GOT3 (cell line): ENCODE results near the gene MAML2.
"Not testable (repeated sequence)": the region's sequence is repeated elsewhere in the genome, so short reads cannot be mapped to it uniquely, and the experiment has no call there.

Source experiments
- DNase-seq: peaks from one replicate; lab custom pipeline; 2025; ENCODE audit warnings: mixed read lengths; lab: John Stamatoyannopoulos, UW

MAML2 gene

DNA sequence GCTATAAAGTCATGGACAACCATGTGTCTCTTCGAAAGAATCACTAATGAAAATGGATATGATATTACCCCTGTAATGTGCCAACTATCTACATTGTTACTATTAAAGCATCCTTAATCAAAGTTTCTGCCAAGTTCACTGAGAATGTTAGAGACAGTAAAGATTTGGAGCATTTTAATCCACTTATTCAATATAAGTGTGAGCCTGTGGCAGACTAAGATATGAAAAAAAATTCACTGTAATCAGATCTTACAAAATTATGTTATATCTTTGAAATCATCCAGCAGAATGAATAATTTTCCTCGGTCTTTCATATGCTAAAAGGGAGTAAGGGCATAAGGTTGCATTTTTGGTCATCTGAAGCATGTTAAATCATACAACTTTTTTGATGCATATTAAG lies 49.9 kb downstream of the MAML2 start:
- no peak for DNase-seq

DNA sequence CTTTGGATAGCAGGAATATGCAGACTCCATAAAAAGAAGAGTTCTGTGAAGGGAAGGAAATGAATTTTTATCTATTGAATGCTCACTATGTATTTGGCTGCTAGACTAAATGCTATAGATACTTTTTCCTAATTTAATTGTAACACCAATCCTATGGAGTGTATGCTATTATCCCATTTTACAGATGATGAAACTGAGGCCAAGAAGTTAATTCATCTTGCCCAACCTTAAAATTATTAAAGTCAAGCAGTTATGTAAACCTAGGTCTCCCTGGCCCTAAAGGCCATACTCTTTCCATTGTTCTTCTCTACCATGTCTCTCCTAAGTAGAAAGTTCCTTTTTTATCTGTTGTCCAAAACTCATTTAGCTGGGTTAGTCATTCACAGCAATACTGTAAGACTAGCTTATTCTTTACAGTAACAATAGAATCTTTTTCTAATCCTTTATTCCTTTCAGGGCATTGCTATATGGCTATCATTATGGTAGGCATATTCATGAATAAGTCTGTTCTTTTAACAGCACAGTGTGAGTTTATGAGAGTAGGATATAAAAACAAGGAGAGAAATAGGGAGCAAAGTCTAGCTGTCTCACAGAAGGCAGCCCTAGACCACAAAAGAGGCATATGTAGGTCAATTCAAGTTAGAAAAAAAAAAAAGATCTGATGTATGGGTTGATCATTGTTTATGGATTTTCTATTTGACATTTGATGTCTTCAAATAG lies 50.5 kb downstream of the MAML2 start:
- no peak for DNase-seq

DNA sequence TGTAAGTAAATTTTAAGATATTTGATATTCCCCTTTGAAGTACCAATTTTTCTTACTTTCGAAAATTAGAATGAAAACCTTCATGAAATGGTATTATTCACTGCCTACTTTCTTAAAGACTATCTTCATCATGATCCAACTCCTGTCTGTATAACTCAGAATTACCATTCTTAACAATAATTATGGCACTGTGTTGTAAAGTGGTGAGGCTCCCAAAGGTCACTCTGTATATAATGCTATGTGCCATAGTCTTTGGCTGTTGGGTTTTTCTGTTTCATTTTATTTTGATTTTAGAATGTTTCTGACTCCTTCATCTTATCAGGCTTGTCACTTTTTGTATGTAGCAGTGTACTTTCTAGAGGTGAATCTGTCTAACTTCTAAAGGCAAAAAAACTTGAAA lies 52.4 kb downstream of the MAML2 start:
- DNase-seq: no peak

DNA sequence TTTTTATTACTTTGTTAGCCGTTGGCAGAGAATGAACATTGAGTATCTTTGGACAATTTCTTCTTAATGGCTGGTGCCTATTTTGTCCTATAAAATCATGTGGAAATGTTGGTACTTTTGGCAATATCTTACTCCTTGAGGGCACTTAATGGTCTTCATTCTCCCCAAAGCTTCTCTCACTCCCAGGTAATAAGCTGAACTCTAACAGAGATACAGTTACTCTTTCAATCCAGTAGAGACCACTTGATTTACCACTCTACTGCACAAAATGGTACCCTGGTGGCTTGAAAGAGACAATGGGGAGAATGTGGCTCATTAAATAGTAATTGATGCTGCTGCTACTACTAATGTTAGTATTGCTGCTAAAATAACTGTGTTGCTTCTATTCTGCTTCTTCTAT lies 53.0 kb downstream of the MAML2 start:
- no peak for DNase-seq

DNA sequence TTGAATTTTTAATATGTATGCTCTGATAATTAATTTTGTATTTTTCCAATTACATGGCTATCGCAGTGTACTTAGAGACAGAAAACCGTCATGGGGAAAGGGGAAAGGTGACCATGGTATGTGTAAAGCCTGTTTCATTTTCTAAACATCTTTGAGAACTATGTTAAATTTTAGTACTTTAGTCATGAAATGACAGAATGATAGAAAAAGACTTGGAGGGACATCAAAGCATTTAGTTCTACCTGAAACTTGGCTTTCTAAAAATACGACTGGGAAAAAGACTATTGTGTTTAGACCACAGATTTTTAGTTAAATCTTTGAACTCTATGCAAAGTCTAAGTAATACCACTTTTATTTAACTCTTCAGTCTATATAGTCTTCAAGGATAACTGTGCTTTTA lies 54.1 kb downstream of the MAML2 start:
- DNase-seq: no peak

DNA sequence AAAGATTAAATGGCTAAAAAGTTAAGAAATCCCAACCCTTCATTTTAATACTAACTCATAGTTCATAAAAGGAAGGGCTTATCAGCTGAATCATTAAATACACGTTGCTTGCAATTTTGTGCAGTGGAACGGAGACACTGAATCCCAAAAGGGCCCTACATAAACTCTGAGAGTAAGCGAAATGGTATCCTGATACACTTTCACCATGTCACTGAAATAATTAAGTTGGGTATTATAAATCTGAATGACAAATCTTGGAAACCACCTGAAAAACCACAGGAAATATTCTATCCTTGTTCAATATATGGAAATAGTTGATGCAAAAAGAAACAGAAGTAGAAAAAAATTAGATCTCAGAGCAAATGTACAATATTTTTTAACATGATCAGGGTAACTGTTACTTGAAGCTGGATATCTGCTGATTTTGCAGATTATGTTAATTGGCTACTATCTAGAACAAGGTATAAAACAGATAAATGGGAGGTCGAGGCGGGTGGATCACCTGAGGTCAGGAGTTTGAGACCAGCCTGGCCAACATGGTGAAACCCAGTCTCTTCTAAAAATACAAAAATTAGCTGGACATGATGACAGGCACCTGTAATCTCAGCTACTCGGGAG lies 55.1 kb downstream of the MAML2 start:
- no peak for DNase-seq

DNA sequence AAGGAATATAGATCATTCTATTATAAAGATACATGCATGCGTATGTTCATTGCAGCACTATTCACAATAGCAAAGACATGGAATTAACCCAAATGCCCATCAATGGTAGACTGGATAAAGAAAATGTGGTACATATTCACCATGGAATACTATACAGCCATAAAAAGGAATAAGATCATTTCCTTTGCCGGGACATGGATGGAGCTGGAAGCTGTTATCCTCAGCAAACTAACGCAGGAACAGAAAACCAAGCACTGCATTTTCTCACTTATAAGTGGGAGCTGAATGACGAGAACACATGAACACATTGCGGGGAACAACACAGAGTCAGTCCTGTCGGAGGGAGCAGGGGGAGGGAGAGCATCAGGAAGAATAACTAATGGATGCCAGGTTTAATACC lies 57.0 kb downstream of the MAML2 start:
- DNase-seq: not testable (repeated sequence)

DNA sequence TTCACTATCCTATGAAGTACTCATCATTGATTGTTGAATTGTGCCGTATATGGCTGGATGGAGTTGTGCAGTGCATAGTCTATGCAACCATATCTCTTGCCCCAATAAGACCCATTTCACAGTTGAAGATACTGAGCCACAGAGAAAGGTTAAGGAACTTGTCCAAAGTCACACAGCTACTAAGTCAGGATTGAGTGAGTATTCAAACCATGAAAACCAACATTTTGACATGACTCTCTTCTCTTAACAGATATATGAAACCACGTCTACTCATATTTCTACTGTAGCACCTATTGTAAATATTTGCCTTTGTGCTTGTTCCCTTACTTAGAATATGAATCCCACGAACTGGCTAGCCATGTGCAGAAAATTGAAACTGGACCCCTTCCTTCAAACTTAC lies 58.1 kb downstream of the MAML2 start:
- DNase-seq: no peak

DNA sequence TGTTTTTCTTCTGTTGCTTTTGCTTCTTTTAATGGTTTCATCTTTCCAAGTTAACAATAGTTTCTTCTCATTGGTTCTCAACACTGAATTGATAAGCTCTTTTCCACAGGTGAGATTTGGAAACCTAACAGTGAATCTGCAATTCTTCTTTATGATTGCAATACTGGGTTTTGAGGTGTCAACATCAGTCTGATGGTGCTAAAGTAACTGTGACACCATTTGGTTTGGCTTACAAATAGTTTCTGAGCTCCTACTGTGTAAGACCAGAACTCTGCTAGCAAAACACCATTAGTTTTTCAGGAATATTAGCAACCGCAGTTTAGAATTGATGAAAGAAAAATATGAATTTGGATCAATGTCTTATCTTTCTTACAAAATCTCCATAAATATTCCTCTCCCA lies 58.6 kb downstream of the MAML2 start:
- DNase-seq: no peak

DNA sequence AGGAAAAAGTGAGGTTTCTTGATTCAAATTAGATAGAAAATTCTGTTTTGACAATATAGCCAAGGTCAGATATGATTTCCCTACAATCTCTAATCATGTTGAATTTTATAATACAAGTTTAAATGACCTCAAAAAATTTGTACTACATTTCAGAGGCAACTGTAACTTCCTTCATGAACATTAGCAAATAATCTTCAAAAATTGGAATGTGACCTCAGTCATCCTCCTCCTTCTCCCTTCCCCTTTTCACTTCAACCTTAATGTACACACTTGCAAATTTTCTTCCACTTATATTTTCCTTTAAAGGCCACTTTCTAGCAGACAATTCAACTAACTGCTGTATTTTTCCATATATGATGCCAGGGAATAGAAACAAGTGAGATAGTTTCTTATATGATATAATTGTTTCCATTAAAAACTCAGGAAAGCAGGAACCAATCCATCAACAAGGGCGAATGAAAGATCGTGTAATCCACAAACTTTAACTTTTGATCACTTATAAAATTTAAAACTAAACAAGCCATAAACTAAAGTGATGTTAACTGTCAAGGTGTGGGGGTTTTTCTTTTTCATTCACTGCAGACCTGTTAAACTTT lies 60.3 kb downstream of the MAML2 start:
- no peak for DNase-seq

DNA sequence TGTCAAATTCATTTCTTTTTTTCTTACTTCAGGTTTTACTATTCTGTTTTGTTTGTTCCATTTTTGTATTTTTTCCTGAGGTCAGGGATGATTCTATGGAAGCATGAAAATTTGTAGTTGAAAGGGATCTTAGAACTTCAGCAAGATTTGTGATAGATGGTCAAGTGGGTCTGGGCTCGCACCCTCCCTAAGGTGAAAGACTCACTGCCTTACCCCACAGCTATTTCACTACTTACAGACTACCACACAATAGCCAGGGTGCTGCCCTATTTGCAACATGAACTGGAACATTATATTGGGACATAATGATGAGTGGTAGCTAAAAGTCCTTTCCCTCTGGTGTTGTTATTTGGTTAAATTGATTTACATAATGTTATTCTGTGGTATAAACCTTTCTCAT lies 62.6 kb downstream of the MAML2 start:
- DNase-seq: no peak

DNA sequence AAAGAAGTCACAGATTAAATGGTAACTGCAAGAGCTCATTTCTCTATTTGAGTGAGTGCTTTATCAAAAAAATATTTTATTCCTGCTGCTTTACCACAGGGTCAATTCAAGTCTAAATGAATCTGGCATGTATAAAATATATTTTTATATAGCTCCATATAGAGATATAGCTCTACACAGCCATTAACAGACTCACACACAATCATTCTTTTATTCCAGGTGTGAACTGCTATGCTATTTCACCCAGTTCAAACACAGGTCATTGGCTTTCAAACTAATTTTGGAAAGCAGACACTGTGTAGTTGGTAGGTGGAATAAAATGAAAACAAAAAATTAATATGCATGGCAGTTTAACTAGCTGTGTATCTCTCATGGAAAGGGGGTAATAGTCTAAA lies 63.1 kb downstream of the MAML2 start:
- no peak for DNase-seq

DNA sequence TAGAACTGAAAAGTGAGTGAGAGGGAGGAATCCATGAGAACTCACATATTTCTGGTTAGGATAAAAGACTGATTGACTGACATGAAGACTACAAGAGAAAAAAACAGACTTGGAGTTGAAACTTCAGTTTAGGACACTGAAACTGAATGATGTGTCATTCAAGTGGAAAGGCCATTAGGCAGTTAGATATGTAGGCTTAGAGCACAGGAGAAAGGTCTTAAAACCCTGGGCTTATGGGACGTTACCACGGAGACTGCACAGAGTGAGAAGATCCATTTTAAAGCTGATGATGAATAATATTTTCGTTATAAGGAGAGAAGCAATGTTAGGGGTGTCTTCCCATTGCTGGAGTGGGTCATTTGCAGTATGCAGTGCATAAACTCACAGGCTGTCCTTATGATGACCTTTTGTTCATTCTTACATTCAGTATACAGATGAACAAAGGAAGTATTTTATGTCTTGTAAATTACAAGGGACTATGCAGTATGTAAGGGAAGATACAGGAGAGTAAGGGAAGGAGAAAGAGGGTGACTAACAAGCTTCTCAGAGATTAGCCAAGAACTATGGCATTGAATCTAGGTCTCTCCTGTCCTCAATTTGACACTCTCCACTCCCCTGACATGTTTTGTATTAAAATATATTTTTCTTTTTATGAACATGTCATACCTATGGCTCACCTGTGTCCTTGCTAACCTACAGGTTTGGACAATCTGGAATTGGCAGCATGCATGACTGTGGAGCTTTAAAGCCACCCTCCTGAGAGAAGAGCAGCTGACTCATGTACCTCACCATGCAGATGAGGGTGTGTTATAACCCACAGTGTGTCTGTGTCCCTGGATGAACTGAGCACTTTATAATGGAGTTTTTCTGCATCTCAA lies 63.7 kb downstream of the MAML2 start:
- DNase-seq: no peak

DNA sequence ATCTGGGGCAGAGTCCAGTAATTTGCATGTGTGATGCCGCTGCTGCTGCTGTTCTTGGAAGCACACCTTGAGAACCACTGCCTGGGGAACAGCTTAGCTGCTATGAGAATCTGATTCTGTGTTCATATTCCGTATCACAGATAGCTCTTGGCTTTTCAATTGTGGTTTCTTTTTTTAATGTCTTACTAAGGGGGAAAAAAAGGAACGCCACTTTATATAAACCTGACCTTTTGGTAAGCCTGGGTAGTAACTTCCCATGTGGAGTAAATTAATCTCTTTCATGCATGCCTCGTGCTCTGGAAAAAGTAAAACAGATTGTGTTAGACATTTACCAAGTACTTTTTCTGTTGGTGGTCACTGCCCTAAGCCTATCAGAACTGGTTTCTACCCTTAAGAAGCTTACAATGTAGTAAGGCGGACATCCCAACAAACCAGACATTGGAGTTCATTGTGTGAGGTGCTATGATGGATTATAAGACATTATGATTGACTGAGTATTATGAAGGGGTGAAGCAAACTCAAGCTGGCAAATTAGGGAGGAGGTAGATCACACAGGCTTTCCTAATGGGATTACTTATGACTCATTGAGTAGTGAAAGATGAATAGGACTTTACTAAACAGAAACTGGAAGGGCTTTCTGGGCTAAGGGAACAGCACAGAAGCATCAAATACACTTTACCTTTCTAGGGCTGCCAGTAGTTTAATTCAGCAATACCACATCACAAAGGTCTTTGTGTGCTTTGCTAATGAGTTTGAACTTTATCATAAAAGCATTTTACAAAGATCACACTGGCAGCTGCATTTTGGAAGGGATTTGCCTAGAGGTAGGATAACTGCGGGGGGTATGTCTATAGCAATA lies 64.7 kb downstream of the MAML2 start:
- DNase-seq: no peak

DNA sequence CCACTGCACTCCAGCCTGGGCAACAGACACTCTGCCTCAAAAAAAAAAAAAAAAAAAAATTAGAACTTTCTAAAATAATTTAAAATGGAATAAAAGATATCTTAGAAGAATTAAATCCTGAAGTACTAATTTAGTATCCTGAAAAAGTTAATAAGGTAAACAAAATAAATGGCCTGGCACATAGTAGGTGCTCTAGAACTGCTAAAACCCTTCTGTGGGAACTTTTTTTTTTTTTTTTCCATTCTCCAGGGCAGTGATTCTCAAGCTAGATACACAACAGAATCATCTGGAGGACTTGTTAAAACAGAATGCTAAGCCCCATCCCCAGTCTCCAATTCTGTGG lies 65.3 kb downstream of the MAML2 start:
- no peak for DNase-seq

DNA sequence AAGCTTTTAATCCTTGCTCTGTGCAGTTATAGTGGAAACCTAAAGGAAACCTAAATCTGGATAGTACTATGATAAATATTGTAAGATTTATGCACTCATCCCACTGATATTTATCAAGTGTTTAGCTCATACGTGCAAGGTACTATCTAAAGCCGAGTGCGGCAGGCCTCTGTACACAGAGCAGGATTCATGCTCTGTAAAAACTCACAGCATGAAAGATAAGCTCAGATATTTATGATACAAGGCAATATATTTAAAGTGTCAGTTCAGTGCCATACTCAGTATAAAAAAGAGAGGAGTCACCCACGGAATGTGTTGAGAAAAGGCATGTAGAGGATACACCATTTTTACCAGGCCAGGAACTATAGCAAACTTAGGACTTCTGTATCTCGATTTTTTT lies 66.2 kb downstream of the MAML2 start:
- no peak for DNase-seq

DNA sequence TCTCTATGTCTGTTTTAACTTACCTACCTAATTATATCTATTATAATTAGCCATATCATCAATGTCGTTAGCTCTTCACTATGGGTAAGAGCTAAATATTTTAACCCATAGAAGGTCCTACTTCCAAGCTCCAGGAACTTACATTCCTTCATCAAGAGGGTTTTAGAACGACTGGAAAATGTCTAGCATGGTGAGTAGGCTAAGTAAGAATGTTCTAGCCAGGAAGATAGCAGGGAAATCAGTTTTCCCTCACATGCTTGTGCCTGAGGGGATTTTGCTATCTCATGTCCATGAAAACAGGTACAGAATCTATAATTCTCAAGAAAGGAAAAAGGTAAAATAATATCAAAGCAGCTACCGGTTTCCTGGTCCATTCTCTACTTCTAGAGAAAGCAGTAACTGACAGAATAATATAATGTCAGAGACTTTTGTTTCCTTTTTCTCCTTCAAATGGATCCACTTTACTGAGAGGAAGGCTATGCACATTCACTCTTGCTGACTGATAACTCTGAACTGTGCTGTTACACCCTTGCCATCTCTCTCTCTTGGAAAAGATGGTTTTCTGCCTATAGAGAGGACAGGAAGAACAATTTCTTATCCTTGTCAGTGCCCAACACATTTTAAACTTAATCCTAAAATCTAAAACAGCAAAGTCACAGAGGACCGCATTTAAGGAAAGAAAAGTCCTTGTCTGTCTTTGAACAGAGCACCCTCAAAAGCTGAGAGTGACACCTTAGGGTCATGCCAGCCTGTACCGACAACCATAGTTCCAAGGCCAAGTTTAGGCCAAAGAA lies 67.0 kb downstream of the MAML2 start:
- no peak for DNase-seq

DNA sequence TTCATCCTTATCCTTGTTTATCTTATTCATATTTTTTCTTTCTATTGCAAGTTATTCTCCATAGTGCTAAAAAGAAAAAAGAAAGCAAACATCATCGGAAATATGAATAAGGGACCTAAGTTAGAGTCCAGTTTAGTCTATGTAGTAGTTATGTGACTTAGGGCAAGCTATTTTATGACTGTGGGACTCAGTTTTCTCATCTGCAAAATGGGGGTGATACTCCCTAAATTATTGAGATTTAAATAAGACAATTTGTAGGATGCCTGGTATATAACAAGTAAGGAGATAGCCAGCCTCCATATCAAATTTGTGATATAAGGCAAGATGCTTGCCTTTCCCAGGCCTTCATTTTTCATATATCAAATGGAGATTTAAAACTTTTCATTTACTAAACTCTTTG lies 69.5 kb downstream of the MAML2 start:
- DNase-seq: no peak

DNA sequence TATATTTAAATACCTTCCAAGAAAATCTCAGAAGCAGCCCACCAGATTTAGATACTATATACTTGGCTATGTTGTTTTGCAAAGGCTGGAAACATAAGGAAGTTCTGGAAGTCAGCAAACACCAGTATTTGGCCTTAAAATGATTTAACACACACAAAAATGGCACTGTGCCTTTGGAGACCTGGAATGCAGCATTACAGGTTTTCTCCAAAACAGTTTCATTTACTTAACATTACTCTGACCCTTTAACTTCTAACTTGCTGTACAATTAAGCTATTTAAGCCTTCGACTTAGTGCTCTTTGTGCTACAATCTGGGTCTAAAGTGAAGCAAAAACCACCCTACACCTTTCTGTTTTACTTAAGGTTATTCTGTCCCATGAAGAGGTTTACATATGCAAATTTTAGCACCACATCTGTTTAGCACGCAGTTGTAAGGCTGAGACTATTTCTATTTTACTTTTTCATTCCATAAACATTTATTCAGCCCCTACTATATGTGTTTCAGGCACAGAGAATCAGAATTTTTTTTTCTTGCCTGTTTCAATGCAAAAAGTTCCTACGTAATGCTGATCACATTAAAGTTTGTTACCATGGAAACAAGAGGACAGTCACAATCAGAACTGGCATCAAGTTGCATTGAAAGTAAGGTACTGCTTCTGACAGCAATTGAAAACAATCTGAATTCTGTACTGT lies 70.3 kb downstream of the MAML2 start:
- no peak for DNase-seq

DNA sequence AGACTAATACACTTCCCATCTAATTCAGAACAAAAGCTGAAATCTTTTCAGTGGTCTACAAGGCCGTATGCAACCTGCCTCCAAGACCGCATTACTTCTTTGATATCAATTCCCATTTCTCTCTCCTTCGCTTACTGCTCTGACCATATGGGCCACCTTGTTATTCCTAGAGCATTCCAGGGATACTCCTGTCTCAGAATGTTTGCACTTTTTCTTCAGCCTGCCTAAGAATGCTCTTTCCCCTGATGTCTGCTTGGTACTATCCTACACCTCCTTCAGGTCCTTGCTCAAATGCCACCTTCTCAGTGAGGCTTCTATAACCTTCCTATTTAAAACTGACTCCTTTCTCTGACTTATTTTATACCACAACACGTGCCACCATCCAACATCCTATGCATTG lies 71.2 kb downstream of the MAML2 start:
- no peak for DNase-seq
